ENCODE measurements around the gene NQO1.

NQO1 gene

GRCh38 chr16:69754143-69754468, 27.7 kb upstream of the NQO1 start:
- H3K9ac ChIP-seq (ENCODE audit: insufficient read length, low read depth), result peak overlapping the region; percentile 100
- H3K27me3 ChIP-seq (ENCODE audit: insufficient read depth, insufficient read length), result no peaks in the 10 kb centered on the region
- TF ChIP-seq SUZ12 (IDR thresholded peaks at IDR 0.05; ENCODE audit: extremely low read depth, insufficient read depth, insufficient read length) (no peak), ZNF274 (IDR thresholded peaks at IDR 0.05; ENCODE audit: low read depth, low read length) (no peak), YY1 (IDR thresholded peaks at IDR 0.05; ENCODE audit: insufficient read depth, insufficient read length) (no peak)
- DNase-seq (ENCODE audit: low read depth, low spot score), result no peak
- no peaks in the 10 kb centered on the region for H3K9me3 ChIP-seq (ENCODE audit: insufficient read depth, low read length)
- no peaks in the 10 kb centered on the region for H3K4me1 ChIP-seq (ENCODE audit: insufficient read depth, insufficient read length)
- H3K36me3 ChIP-seq (ENCODE audit: insufficient read depth, insufficient read length, low read length), result peaks cover 47% of the 10 kb centered on the region
- peak overlapping the region; percentile 98 for H3K4me3 ChIP-seq (ENCODE audit: insufficient read length, low read depth)

- H3K9ac ChIP-seq (ENCODE audit: insufficient read length, low read depth), result no peak overlapping the region
- H3K4me3 ChIP-seq (ENCODE audit: insufficient read length, low read depth), result no peak overlapping the region
- TF ChIP-seq SUZ12 (IDR thresholded peaks at IDR 0.05; ENCODE audit: extremely low read depth, insufficient read depth, insufficient read length), result no peak
These were observed 22.5 kb upstream of the NQO1 start for GRCh38 chr16:69748694-69749345.

GRCh38 chr16:69747115-69747514, 20.8 kb upstream of the NQO1 start:
- H3K9me3 ChIP-seq (ENCODE audit: insufficient read depth, low read length), result no peaks in the 10 kb centered on the region
- no peaks in the 10 kb centered on the region for H3K4me1 ChIP-seq (ENCODE audit: insufficient read depth, insufficient read length)
- no peak overlapping the region for H3K9ac ChIP-seq (ENCODE audit: insufficient read length, low read depth)
- no peak overlapping the region for H3K4me3 ChIP-seq (ENCODE audit: insufficient read length, low read depth)
- H3K36me3 ChIP-seq (ENCODE audit: insufficient read depth, insufficient read length, low read length), result peaks cover 98% of the 10 kb centered on the region
- no peak for TF ChIP-seq ZNF274 (IDR thresholded peaks at IDR 0.05; ENCODE audit: low read depth, low read length)
- no peak for TF ChIP-seq SUZ12 (IDR thresholded peaks at IDR 0.05; ENCODE audit: extremely low read depth, insufficient read depth, insufficient read length)
- no peak for TF ChIP-seq YY1 (IDR thresholded peaks at IDR 0.05; ENCODE audit: insufficient read depth, insufficient read length)
- DNase-seq (ENCODE audit: low read depth, low spot score), result no peak
- no peaks in the 10 kb centered on the region for H3K27me3 ChIP-seq (ENCODE audit: insufficient read depth, insufficient read length)

More at GRCh38 chr16:69748694-69749345, 22.5 kb upstream of the NQO1 start:
- H3K9me3 ChIP-seq (ENCODE audit: insufficient read depth, low read length), result no peaks in the 10 kb centered on the region
- H3K4me1 ChIP-seq (ENCODE audit: insufficient read depth, insufficient read length), result no peaks in the 10 kb centered on the region
- no peak for DNase-seq (ENCODE audit: low read depth, low spot score)
- peaks cover 93% of the 10 kb centered on the region for H3K36me3 ChIP-seq (ENCODE audit: insufficient read depth, insufficient read length, low read length)
- no peaks in the 10 kb centered on the region for H3K27me3 ChIP-seq (ENCODE audit: insufficient read depth, insufficient read length)

- TF ChIP-seq SUZ12 (IDR thresholded peaks at IDR 0.05; ENCODE audit: extremely low read depth, insufficient read depth, insufficient read length) (no peak), ZNF274 (IDR thresholded peaks at IDR 0.05; ENCODE audit: low read depth, low read length) (no peak), YY1 (IDR thresholded peaks at IDR 0.05; ENCODE audit: insufficient read depth, insufficient read length) (no peak)
- H3K9me3 ChIP-seq (ENCODE audit: insufficient read depth, low read length), result no peaks in the 10 kb centered on the region
- peaks cover 98% of the 10 kb centered on the region for H3K36me3 ChIP-seq (ENCODE audit: insufficient read depth, insufficient read length, low read length)
- no peaks in the 10 kb centered on the region for H3K27me3 ChIP-seq (ENCODE audit: insufficient read depth, insufficient read length)
- H3K4me3 ChIP-seq (ENCODE audit: insufficient read length, low read depth), result no peak overlapping the region
- DNase-seq (ENCODE audit: low read depth, low spot score), result no peak
- H3K9ac ChIP-seq (ENCODE audit: insufficient read length, low read depth), result no peak overlapping the region
- H3K4me1 ChIP-seq (ENCODE audit: insufficient read depth, insufficient read length), result no peaks in the 10 kb centered on the region
These were observed 19.6 kb upstream of the NQO1 start for GRCh38 chr16:69745959-69746358.

DNA sequence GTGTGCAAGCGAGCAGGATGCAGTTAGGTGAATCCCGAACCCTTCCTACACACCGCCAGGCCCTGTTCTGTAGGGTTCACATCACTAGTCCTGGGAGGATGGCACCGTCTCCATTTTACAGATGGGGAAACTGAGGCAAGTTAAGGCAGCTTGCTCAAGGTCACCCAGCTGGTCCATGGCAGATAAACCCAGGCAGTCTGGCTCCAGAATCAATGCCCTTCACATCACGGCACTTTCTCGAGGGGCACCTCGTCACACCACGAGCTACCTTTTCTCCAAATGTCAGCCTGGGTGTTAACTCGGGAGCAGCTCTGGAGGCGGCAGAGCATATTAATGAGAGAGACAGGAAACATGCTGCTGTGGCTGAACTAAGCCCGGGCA, 18.9 kb upstream of the NQO1 start:
- Histone ChIP-seq H3K27me3 (ENCODE audit: insufficient read depth, insufficient read length) (no peaks in the 10 kb centered on the region), H3K9ac (ENCODE audit: insufficient read length, low read depth) (no peak overlapping the region), H3K36me3 (ENCODE audit: insufficient read depth, insufficient read length, low read length) (peaks cover 95% of the 10 kb centered on the region), H3K4me3 (ENCODE audit: insufficient read length, low read depth) (no peak overlapping the region), H3K9me3 (ENCODE audit: insufficient read depth, low read length) (no peaks in the 10 kb centered on the region), H3K4me1 (ENCODE audit: insufficient read depth, insufficient read length) (no peaks in the 10 kb centered on the region)
- no peak for TF ChIP-seq YY1 (IDR thresholded peaks at IDR 0.05; ENCODE audit: insufficient read depth, insufficient read length)
- TF ChIP-seq SUZ12 (IDR thresholded peaks at IDR 0.05; ENCODE audit: extremely low read depth, insufficient read depth, insufficient read length), result no peak
- no peak for TF ChIP-seq ZNF274 (IDR thresholded peaks at IDR 0.05; ENCODE audit: low read depth, low read length)
- no peak for DNase-seq (ENCODE audit: low read depth, low spot score)

DNA sequence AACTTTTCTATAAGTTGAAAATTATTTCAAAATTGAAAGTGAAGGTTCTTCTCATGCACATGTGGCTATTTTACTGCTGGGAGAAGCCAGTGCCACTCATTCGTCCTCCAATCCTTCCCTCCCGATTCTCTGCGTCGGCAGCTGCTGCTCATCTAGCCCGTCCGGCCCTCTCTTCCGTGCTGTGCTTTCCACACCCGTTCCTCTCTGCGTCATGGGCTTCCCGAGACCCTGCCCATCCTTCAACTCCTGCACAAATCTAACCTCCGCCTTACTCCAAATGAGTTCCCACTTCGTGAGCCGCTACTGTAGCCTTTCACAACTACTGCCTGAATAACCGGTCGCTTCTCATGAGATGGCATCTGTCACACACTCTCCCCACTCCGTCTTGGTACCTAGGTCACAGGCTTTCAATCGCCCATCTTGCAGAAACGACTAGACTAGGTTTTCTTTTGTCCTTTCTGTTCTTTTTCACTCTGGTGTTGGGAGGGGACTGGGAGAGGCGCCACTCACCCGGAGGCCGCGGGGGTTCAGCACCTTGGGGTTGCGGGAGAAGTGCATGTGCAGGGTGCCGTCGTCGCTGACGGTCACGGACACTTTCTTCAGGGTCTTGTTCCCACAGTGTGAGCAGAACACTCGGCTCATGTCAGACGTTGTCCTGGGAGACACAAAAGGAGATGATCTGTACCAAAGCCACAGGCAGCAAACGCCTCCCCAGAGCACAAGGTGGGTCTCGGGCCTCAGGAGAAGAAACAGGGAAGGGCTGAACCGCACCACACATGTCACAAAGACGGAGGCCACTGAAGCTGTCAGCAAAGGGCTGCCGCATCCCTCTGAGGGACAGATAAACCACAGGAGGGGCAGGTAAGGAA, 18.2 kb upstream of the NQO1 start:
- Histone ChIP-seq H3K9ac (ENCODE audit: insufficient read length, low read depth) (no peak overlapping the region), H3K36me3 (ENCODE audit: insufficient read depth, insufficient read length, low read length) (peaks cover 95% of the 10 kb centered on the region)
- TF ChIP-seq ZNF274 (IDR thresholded peaks at IDR 0.05; ENCODE audit: low read depth, low read length) (no peak), YY1 (IDR thresholded peaks at IDR 0.05; ENCODE audit: insufficient read depth, insufficient read length) (no peak), SUZ12 (IDR thresholded peaks at IDR 0.05; ENCODE audit: extremely low read depth, insufficient read depth, insufficient read length) (no peak)

More for the DNA sequence above, 18.2 kb upstream of the NQO1 start:
- no peaks in the 10 kb centered on the region for H3K27me3 ChIP-seq (ENCODE audit: insufficient read depth, insufficient read length)
- no peak for DNase-seq (ENCODE audit: low read depth, low spot score)
- no peak overlapping the region for H3K4me3 ChIP-seq (ENCODE audit: insufficient read length, low read depth)
- H3K9me3 ChIP-seq (ENCODE audit: insufficient read depth, low read length), result no peaks in the 10 kb centered on the region
- no peaks in the 10 kb centered on the region for H3K4me1 ChIP-seq (ENCODE audit: insufficient read depth, insufficient read length)

Measured in NT2/D1 (cell line).